ENCODE measurements around the gene RPN2. TPM values are rescaled to one million over a fixed set of nuclear protein-coding genes. Genes with fewer than 3 reads are reported as not detected.

The RPN2 gene
- total RNA-seq, 1 donor from 2014 or later = 237 TPM

DNA sequence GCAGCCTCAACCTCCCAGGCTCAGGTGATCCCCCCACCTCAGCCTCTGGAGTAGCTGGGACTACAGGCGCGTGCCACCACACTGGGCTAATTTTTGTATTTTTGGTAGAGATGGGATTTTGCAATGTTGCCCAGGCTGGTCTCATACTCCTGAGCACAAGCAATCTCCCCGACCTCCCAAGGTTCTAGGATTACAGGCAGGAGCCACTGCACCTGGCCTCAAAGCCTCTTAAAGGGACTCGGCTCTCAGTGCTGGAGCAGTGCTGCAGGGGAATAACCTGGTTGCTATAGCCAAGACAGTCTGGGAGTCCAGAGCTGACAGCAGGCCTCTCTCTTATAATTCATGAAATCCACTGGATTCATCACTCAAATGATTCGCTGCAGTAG, 65.4 kb downstream of the RPN2 start:
- no peaks in the 10 kb centered on the region for H3K27me3 ChIP-seq (ENCODE audit: control insufficient read depth, insufficient read depth, low read length)
- TF ChIP-seq, protein P1, sequence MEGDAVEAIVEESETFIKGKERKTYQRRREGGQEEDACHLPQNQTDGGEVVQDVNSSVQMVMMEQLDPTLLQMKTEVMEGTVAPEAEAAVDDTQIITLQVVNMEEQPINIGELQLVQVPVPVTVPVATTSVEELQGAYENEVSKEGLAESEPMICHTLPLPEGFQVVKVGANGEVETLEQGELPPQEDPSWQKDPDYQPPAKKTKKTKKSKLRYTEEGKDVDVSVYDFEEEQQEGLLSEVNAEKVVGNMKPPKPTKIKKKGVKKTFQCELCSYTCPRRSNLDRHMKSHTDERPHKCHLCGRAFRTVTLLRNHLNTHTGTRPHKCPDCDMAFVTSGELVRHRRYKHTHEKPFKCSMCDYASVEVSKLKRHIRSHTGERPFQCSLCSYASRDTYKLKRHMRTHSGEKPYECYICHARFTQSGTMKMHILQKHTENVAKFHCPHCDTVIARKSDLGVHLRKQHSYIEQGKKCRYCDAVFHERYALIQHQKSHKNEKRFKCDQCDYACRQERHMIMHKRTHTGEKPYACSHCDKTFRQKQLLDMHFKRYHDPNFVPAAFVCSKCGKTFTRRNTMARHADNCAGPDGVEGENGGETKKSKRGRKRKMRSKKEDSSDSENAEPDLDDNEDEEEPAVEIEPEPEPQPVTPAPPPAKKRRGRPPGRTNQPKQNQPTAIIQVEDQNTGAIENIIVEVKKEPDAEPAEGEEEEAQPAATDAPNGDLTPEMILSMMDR (IDR thresholded peaks at IDR 0.05; ENCODE audit: insufficient read depth, low read length, poor library complexity, severe bottlenecking) = no peak
- no peak for DNase-seq (ENCODE audit: low read depth)
- H3K4me3 ChIP-seq (ENCODE audit: low read depth, low read length) = no peak overlapping the region
- peaks cover 1% of the 10 kb centered on the region for H3K36me3 ChIP-seq (ENCODE audit: control insufficient read depth, insufficient read depth, low read length)

DNA sequence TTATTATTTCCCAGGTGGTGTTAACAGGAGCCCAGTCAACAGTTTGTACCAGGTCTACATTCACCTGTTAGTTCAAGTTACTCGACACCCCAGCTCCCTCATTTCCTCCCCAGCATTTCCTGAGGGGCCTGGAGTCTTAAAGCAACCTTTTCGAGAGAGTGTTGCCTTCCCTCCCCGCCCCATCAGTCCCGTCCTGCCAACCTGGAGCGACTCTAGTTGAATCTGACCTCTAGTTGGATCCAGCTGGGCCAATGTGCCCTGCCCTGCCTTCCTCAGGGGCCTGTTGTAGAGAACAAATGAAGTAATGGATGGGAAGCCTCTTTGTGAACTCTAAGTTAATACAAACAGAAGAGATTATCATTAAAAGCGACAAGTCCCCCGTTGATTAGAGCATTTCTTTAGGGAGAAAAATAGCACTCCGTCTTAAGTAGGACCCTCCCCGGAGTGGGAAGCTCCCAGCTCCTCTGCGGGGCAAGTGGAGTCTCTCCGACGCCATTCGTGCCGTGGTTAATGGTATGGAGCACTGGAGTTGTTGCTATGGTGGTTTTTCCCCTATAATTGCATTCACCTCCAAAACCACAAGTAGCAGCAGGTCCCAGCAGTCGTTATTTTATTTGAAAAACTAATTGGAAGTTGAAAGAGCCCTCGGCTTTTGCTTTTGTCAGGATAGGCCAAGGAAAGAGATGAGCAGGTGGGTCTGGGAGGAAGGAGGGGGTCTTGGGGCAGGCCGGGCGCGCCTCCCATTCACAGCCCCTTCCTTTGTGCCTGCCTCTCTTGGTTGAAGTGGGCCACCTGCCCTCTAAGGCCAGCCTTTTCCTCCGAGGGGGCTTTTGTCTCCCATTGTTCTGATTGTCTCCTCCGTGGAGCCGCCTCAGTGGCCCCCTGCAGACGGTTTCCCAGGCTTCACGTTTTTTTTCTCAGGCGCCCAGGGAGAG, 66.4 kb downstream of the RPN2 start:
- TF ChIP-seq, protein P1 (IDR thresholded peaks at IDR 0.05; ENCODE audit: insufficient read depth, low read length, poor library complexity, severe bottlenecking) = no peak

GRCh38 chr20:37246736-37247135, 67.6 kb downstream of the RPN2 start:
- Histone ChIP-seq H3K4me3 (ENCODE audit: low read depth, low read length) (no peak overlapping the region), H3K36me3 (ENCODE audit: control insufficient read depth, insufficient read depth, low read length) (no peaks in the 10 kb centered on the region), H3K27me3 (ENCODE audit: control insufficient read depth, insufficient read depth, low read length) (no peaks in the 10 kb centered on the region)
- TF ChIP-seq, protein P1 (IDR thresholded peaks at IDR 0.05; ENCODE audit: insufficient read depth, low read length, poor library complexity, severe bottlenecking) = no peak
- DNase-seq (ENCODE audit: low read depth) = no peak

More for the DNA sequence above, 66.4 kb downstream of the RPN2 start:
- DNase-seq (ENCODE audit: low read depth) = no peak
- no peaks in the 10 kb centered on the region for H3K27me3 ChIP-seq (ENCODE audit: control insufficient read depth, insufficient read depth, low read length)
- no peak overlapping the region for H3K4me3 ChIP-seq (ENCODE audit: low read depth, low read length)
- H3K36me3 ChIP-seq (ENCODE audit: control insufficient read depth, insufficient read depth, low read length) = peaks cover 1% of the 10 kb centered on the region

DNA sequence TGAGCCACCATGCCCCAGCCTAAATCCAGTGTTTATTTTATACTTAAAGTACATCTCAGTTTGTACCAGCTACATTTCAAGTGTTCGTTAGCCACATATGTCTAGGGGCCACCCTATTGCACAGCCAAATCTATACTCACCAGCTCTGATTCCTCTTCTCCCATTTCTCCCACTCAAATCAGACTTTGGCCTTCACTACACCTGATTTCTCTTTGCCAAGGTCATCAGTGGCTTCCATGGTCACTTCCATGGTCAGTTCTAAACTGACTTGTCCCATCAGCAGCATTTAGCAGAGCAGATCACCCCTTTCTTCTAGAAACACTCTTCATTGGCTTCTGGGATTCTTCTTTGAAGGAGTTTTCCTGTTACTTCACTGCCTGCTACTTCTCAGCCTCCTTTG, 68.4 kb downstream of the RPN2 start:
- no peaks in the 10 kb centered on the region for H3K27me3 ChIP-seq (ENCODE audit: control insufficient read depth, insufficient read depth, low read length)
- TF ChIP-seq, protein P1 (IDR thresholded peaks at IDR 0.05; ENCODE audit: insufficient read depth, low read length, poor library complexity, severe bottlenecking) = no peak
- no peak for DNase-seq (ENCODE audit: low read depth)

DNA sequence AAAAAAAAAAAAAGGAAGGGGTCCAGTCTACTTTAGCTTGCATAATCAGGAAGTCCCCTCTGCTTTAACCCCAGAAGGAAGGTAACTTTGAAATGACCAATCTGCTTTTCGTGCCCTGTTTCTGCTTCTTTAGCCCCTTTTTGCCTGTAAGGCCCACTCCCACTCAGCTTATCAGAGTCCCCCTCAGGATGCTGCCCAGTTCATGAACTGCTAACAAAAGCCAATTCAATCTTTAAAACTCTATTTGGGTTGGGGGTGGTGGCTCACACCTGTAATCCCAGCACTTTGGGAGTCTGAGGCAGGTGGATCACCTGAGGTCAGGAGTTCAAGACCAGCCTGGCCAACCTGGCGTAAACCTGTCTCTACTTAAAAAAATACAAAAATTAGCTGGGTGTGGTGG, 70.2 kb downstream of the RPN2 start:
- Histone ChIP-seq H3K27me3 (ENCODE audit: control insufficient read depth, insufficient read depth, low read length) (no peaks in the 10 kb centered on the region), H3K36me3 (ENCODE audit: control insufficient read depth, insufficient read depth, low read length) (no peaks in the 10 kb centered on the region), H3K4me3 (ENCODE audit: low read depth, low read length) (no peak overlapping the region)
- no peak for DNase-seq (ENCODE audit: low read depth)
- TF ChIP-seq, protein P1 (IDR thresholded peaks at IDR 0.05; ENCODE audit: insufficient read depth, low read length, poor library complexity, severe bottlenecking) = no peak

More for the DNA sequence above, 68.4 kb downstream of the RPN2 start:
- no peaks in the 10 kb centered on the region for H3K36me3 ChIP-seq (ENCODE audit: control insufficient read depth, insufficient read depth, low read length)
- H3K4me3 ChIP-seq (ENCODE audit: low read depth, low read length) = no peak overlapping the region

Data from kidney epithelial cell (primary cell).